Activated CD8-positive, alpha-beta T cell treated with anti-CD3 and anti-CD28 coated beads for 36 hours (primary cell): ENCODE measurements around the gene ATP6V0D1. TPM values are rescaled to one million over a fixed set of nuclear protein-coding genes. Genes with fewer than 3 reads are reported as not detected.
A peak's percentile ranks its signal among the peaks of the same experiment; 100 is the strongest.

Source experiments
- ATAC-seq: fragments of 200-7000 bp; cut with Tn5 transposase; one replicate; pipeline ENCODE4 v1.10.0; 2021; ENCODE audit warnings: mild to moderate bottlenecking, moderate library complexity
- CTCF ChIA-PET: fragments of 350-600 bp; sonication (Branson Sonifier 250); formaldehyde crosslinking; loops from one replicate; lab custom pipeline; 2021; ENCODE audit warnings: antibody characterized with exemption; lab: Charles Lee
- POLR2A ChIA-PET: fragments of 350-600 bp; sonication (Branson Sonifier 250); formaldehyde crosslinking; loops from one replicate; lab custom pipeline; 2021; ENCODE audit warnings: antibody characterized with exemption; lab: Charles Lee
- DNase-seq: peaks from one replicate; pipeline ENCODE4 v3.0.0-alpha.2; 2020
- H3K27ac Mint-ChIP-seq: one replicate; pipeline ENCODE4 v1.8.0; 2021; ENCODE audit warnings: mild to moderate bottlenecking, mixed read lengths
- H3K27me3 Mint-ChIP-seq: one replicate; pipeline ENCODE4 v1.8.0; 2021; ENCODE audit warnings: mixed read lengths
- H3K36me3 Mint-ChIP-seq: one replicate; pipeline ENCODE4 v1.8.0; 2021; ENCODE audit warnings: low read depth, mixed read lengths
- H3K4me1 Mint-ChIP-seq: one replicate; pipeline ENCODE4 v1.8.0; 2021; ENCODE audit warnings: low read depth, mixed read lengths
- H3K4me3 Mint-ChIP-seq: one replicate; pipeline ENCODE4 v1.8.0; 2021; ENCODE audit warnings: mild to moderate bottlenecking, moderate library complexity, mixed read lengths
- H3K9me3 Mint-ChIP-seq: one replicate; pipeline ENCODE4 v1.8.0; 2021; ENCODE audit warnings: mixed read lengths
- intact Hi-C: fragments of 100-400 bp; cut with micrococcal nuclease; formaldehyde crosslinking; loops from one replicate; pipeline ENCODE4 v1.10.0; 2022
- total RNA-seq, 2 experiments: library from RNA; stranded (reverse); gene quantifications; one replicate each; pipeline ENCODE4 v1.2.3, GENCODE V29; 2021
- TF ChIP-seq, protein P1 (sequence below): fragments of 200-600 bp; IDR thresholded peaks from one replicate; pipeline ENCODE4 v1.8.0; 2022; ENCODE audit warnings: antibody characterized with exemption, mild to moderate bottlenecking

Gene ATP6V0D1
- total RNA-seq, 2 experiments from 2014 or later, result 17.5 to 18.2 TPM

DNA sequence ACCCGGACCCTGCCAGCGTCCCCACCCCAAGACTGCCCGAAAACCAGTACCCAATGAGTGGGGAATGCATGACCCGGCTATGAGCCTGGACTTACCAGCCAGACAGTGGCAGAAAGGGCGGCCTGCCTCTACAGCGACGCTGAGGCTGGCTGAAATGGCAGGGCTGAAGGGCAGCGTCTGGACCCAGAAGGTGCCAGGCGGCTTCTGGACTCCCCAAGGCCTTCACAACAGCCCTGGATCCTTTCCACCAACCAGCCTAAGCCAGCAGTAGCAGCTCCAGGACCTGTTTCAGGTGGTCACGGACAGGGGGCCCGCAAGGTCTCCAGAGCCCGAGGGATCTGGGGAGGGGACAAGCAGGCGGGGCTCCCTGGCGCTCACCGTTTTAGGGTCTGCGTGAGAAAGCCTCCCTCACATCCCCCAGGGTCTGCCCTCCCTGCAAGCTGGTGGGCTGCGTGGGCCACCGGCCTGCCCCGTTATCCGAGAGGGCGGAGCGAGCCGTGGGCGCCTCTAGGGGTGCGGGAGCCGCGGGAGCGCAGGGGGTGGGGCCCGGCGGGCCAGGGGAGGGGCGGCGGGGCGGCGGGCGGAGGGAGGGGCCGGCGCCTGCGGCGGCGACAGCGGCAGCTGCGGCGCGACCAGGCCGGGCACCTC is 47.4 kb upstream of the ATP6V0D1 start, which contains the start of gene RIPOR1:
RIPOR1 (plus strand) TSS at position 608 of the 648 bp plus-strand sequence. CDS start 9,618 bp downstream, outside the sequence.
- TF ChIP-seq, protein P1, sequence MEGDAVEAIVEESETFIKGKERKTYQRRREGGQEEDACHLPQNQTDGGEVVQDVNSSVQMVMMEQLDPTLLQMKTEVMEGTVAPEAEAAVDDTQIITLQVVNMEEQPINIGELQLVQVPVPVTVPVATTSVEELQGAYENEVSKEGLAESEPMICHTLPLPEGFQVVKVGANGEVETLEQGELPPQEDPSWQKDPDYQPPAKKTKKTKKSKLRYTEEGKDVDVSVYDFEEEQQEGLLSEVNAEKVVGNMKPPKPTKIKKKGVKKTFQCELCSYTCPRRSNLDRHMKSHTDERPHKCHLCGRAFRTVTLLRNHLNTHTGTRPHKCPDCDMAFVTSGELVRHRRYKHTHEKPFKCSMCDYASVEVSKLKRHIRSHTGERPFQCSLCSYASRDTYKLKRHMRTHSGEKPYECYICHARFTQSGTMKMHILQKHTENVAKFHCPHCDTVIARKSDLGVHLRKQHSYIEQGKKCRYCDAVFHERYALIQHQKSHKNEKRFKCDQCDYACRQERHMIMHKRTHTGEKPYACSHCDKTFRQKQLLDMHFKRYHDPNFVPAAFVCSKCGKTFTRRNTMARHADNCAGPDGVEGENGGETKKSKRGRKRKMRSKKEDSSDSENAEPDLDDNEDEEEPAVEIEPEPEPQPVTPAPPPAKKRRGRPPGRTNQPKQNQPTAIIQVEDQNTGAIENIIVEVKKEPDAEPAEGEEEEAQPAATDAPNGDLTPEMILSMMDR, result no peak
- H3K4me3 Mint-ChIP-seq, result peak within 1 kb of the TSS; percentile 68
- intact Hi-C loops, result no loop called here
- DNase-seq, result peak; percentile 43
- ATAC-seq, result peak; percentile 64
- peak within 1 kb of the TSS; percentile 5 for H3K27ac Mint-ChIP-seq
- peaks cover 15% of the 10 kb centered on the region for H3K4me1 Mint-ChIP-seq
- POLR2A ChIA-PET, result interaction anchor here (0.6 to 1.2 kb wide), 4 partner anchors 9 to 19 kb away, joined by 3 to 4 read pairs (median 4); no protein-coding TSS in a partner anchor
- peaks cover 25% of the 10 kb centered on the region for H3K27me3 Mint-ChIP-seq
- no peaks in the 10 kb centered on the region for H3K9me3 Mint-ChIP-seq
- CTCF ChIA-PET, result interaction anchor here (1.1 to 11.4 kb wide), 7 partner anchors 6 to 136 kb away, joined by 3 to 135 read pairs (median 8); partner anchors contain the start of gene CARMIL2
- no peaks in the 10 kb centered on the region for H3K36me3 Mint-ChIP-seq

DNA sequence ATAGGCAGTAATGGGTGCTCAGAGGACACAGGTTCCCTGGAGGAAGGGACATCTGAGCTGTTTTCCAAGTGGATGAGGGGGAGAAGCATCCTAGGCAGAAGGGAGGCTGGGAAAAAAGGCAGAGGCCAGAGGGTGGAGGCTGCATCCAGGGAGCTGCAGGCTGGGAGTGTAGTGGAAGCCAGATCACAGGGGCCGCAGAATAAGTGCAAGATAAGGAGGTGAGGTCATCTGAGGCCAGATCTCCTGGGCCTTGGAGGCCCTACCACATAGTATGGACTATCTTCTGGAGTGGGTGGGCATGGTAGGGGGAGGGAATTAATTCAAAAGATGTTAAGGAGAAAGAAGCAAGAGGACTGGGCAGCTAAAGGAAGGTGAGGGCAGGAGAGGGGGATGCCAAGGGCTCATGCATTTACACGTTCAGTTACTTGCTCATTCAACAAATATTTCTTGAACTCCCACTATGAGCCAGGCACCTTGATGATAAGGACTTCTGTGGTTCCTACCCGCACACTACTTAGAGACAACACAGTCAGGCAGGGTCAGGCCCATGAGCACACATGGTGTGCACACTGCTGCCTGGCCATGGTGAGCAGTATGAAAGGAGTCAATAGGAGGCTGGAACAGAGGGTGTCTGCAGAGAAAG is 45.3 kb upstream of the ATP6V0D1 start:
- ATAC-seq (no peak), DNase-seq (no peak)
- peaks cover 14% of the 10 kb centered on the region for H3K27me3 Mint-ChIP-seq
- CTCF ChIA-PET, result interaction anchor here (0.9 to 2.1 kb wide), 7 partner anchors 9 to 142 kb away, joined by 3 to 11 read pairs (median 6); no protein-coding TSS in a partner anchor
- no peak overlapping the region for H3K4me3 Mint-ChIP-seq
- no peak overlapping the region for H3K27ac Mint-ChIP-seq
- peaks cover 18% of the 10 kb centered on the region for H3K4me1 Mint-ChIP-seq
- POLR2A ChIA-PET, result interaction anchor here (0.6 kb wide), 1 partner anchor 695 kb away, joined by 3 read pairs; no protein-coding TSS in a partner anchor
- H3K9me3 Mint-ChIP-seq, result no peaks in the 10 kb centered on the region
- intact Hi-C loops, result no loop called here
- H3K36me3 Mint-ChIP-seq, result no peaks in the 10 kb centered on the region
- TF ChIP-seq, protein P1, result no peak

DNA sequence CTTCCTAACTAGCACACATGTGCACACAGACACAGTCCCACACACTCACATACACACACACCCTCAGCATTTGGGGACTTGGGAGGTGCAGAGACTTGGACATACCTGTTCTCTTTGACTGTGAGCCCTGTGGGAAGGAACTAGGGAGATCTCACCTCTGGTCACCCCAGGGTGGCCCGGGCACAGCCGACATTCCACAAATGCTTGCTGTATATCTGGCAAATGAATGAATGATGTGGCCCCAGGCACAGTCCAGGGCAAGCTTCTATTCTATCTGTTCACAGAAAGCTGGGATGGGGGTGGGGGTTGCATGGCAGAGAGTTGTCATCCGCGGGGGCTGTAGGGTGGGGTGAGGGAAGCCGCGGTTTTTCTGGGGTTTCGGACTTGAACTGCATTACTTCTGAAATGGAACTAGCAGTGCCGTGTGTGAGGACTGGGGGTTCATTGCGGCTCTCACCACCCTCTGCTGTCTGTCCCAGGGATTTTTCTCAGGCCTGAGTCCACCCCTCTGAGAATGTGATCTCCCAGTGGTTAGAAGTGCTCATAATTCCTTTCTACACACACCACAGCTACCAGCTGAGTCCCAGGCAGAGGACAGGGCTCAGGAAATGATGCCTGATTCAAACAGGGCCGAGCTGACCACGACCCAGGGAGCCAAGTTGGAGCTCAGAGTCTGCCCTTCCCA is 44.4 kb upstream of the ATP6V0D1 start:
- Mint-ChIP-seq H3K4me3 (no peak overlapping the region), H3K4me1 (peaks cover 14% of the 10 kb centered on the region), H3K36me3 (no peaks in the 10 kb centered on the region), H3K9me3 (no peaks in the 10 kb centered on the region), H3K27me3 (peaks cover 6% of the 10 kb centered on the region), H3K27ac (no peak overlapping the region)
- DNase-seq (no peak), ATAC-seq (no peak)
- ChIA-PET POLR2A (interaction anchor here (0.6 to 1.0 kb wide), 3 partner anchors 36 to 696 kb away, joined by 3 to 4 read pairs (median 3); partner anchors contain the start of gene CARMIL2), CTCF (interaction anchor here (0.9 to 2.1 kb wide), 9 partner anchors 8 to 142 kb away, joined by 3 to 11 read pairs (median 6); partner anchors contain the start of gene CARMIL2)
- TF ChIP-seq, protein P1, result no peak
- intact Hi-C loops, result no loop called here

DNA sequence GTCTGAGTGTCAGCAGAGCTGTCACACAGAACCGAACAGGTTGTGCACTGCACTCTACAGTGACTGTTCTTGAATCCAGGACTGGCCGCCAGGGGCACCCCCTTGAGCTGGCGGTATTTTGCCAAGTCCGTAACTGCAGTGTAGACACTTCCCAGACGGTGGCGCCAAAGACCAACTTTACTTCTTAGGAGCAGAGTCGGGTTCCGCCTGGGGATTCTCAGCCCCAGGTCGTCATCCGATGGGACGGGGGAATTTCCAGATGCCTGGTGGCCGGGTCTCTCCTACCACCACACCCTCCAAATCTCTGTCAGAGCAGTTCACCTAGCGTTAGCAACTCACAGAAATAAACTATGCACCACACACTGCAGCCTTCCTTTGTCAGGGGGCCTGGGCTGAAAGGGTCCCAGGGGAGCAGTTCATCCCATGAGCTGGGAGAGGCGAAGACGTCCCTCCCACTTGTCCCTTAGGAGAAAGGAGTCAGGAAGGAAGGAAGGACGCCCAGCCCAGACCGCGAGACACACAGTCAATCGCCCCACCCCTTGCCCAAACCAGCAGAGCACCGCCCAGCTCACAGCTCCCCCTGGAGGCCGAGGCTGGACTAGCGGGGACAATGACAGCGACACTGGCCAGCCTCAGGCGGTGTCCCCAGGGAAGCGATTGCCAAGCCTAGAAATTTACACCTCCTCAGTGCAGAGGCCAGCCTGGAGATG is 40.3 kb upstream of the ATP6V0D1 start:
- Mint-ChIP-seq H3K27me3 (no peaks in the 10 kb centered on the region), H3K36me3 (no peaks in the 10 kb centered on the region), H3K9me3 (no peaks in the 10 kb centered on the region), H3K27ac (peak overlapping the region; percentile 99), H3K4me1 (peaks cover 16% of the 10 kb centered on the region), H3K4me3 (peak overlapping the region; percentile 81)
- peak; percentile 93 for ATAC-seq
- peak; percentile 100 for DNase-seq
- ChIA-PET CTCF (interaction anchor here (0.7 to 5.0 kb wide), 78 partner anchors 10 to 520 kb away, joined by 3 to 154 read pairs (median 5); partner anchors contain the start of genes ACD, AGRP, ATP6V0D1 and C16orf86), POLR2A (interaction anchor here (0.6 to 2.0 kb wide), 13 partner anchors 9 to 141 kb away, joined by 3 to 13 read pairs (median 3); partner anchors contain the start of genes ACD, ATP6V0D1, CARMIL2 and CTCF)
- TF ChIP-seq, protein P1, result peak; percentile 98
- intact Hi-C loops, result no loop called here
